PC-3 (cell line): ENCODE measurements around the gene BDNF. TPM values are rescaled to one million over a fixed set of nuclear protein-coding genes. Genes with fewer than 3 reads are reported as not detected.
"Not testable (repeated sequence)": the region's sequence is repeated elsewhere in the genome, so short reads cannot be mapped to it uniquely, and the experiment has no call there.

ENCODE experiments used
- ATAC-seq: fragments of 200-7000 bp; cut with Tn5 transposase; 2 replicates; pipeline ENCODE4 v1.9.1; 2020; ENCODE audit warnings: mild to moderate bottlenecking, moderate library complexity
- BruUV-seq: library from RNA; stranded (reverse); fragments of 400-500 nt; replicated peaks from 2 replicates; lab custom pipeline; 2021; lab: Mats Ljungman, UMichigan
- CTCF ChIA-PET: fragments of 300-600 bp; sonication (Branson Sonifier 250); formaldehyde crosslinking; loops from one replicate; lab custom pipeline; 2022; ENCODE audit warnings: antibody characterized with exemption; lab: Charles Lee
- POLR2A ChIA-PET: fragments of 300-600 bp; sonication (Branson Sonifier 250); formaldehyde crosslinking; loops from one replicate; lab custom pipeline; 2022; ENCODE audit warnings: antibody characterized with exemption; ENCODE audit not compliant: unreplicated experiment; lab: Charles Lee
- DNase-seq: peaks from one replicate; pipeline ENCODE4 v3.0.0-alpha.2; 2015
- H2AFZ ChIP-seq: fragments of 300-600 bp; sonication (generic); 2 replicates; pipeline ENCODE4 v1.6.0; 2016; ENCODE audit warnings: antibody characterized with exemption, low read length
- H3F3A ChIP-seq: fragments of 300-600 bp; sonication (generic); one replicate; pipeline ENCODE4 v1.6.0; 2017; ENCODE audit warnings: antibody characterized with exemption, low read length, control low read depth, mild to moderate bottlenecking; ENCODE audit not compliant: unreplicated experiment
- H3K27ac ChIP-seq: fragments of 300-600 bp; sonication (generic); 2 replicates; pipeline ENCODE4 v1.5.1; 2016; ENCODE audit warnings: mild to moderate bottlenecking, low read length
- H3K27me3 ChIP-seq: fragments of 300-600 bp; sonication (generic); 2 replicates; pipeline ENCODE4 v1.6.1; 2016; ENCODE audit warnings: low read length, mixed read lengths
- H3K36me3 ChIP-seq: fragments of 300-600 bp; sonication (generic); 2 replicates; pipeline ENCODE4 v1.6.1; 2016; ENCODE audit warnings: low read depth, mixed run types, low read length, mixed read lengths
- H3K4me1 ChIP-seq: fragments of 300-600 bp; sonication (generic); 2 replicates; pipeline ENCODE4 v1.5.1; 2016; ENCODE audit warnings: low read length; ENCODE audit not compliant: insufficient read depth
- H3K4me2 ChIP-seq: fragments of 300-600 bp; sonication (generic); 2 replicates; pipeline ENCODE4 v1.6.0; 2016; ENCODE audit warnings: low read length
- H3K4me3 ChIP-seq: fragments of 300-600 bp; sonication (generic); 2 replicates; pipeline ENCODE4 v1.5.1; 2016; ENCODE audit warnings: mild to moderate bottlenecking, low read length, mixed read lengths
- H3K79me2 ChIP-seq: fragments of 300-600 bp; sonication (generic); 2 replicates; pipeline ENCODE4 v1.6.1; 2017; ENCODE audit warnings: low read length, mixed read lengths
- H3K9ac ChIP-seq: fragments of 300-600 bp; sonication (generic); 2 replicates; pipeline ENCODE4 v1.6.0; 2016; ENCODE audit warnings: mild to moderate bottlenecking, low read length
- H3K9me2 ChIP-seq: fragments of 300-600 bp; sonication (generic); replicated peaks from 2 replicates; pipeline ENCODE4 v1.6.1; 2016; ENCODE audit warnings: mixed run types, low read length, mixed read lengths
- H3K9me3 ChIP-seq: fragments of 300-600 bp; sonication (generic); 2 replicates; pipeline ENCODE4 v1.6.1; 2016; ENCODE audit warnings: low read length, mixed read lengths
- H4K20me1 ChIP-seq: fragments of 300-600 bp; sonication (generic); 2 replicates; pipeline ENCODE4 v1.6.1; 2016; ENCODE audit warnings: low read length, mixed read lengths
- EZH2 ChIP-seq: fragments of 300-600 bp; sonication (generic); IDR thresholded peaks from one replicate; pipeline ENCODE4 v1.6.1; 2017; ENCODE audit warnings: antibody characterized with exemption, mild to moderate bottlenecking, low read length; ENCODE audit not compliant: unreplicated experiment
- EZH2phosphoT487 ChIP-seq: fragments of 300-600 bp; sonication (generic); IDR thresholded peaks from 2 replicates; pipeline ENCODE4 v1.6.1; 2018; ENCODE audit warnings: mild to moderate bottlenecking, antibody characterized with exemption, low read length, borderline replicate concordance
- intact Hi-C: fragments of 100-400 bp; cut with micrococcal nuclease; formaldehyde crosslinking; loops from 2 replicates; pipeline ENCODE4 v1.9.0; 2023
- total RNA-seq: library from RNA; depleted of rRNA; stranded (reverse); fragments of >200 nt; gene quantifications from 2 replicates; pipeline ENCODE4 v1.2.3, GENCODE V29; 2014
- TF ChIP-seq, protein P1 (sequence below): fragments of 300-600 bp; sonication (generic); conservative IDR thresholded peaks from 2 replicates; pipeline ENCODE4 v1.5.1; 2017; ENCODE audit warnings: antibody characterized with exemption, low read depth, mild to moderate bottlenecking, low read length

The BDNF gene
- total RNA-seq, 1 experiment from 2014 or later: 3.8 TPM

DNA sequence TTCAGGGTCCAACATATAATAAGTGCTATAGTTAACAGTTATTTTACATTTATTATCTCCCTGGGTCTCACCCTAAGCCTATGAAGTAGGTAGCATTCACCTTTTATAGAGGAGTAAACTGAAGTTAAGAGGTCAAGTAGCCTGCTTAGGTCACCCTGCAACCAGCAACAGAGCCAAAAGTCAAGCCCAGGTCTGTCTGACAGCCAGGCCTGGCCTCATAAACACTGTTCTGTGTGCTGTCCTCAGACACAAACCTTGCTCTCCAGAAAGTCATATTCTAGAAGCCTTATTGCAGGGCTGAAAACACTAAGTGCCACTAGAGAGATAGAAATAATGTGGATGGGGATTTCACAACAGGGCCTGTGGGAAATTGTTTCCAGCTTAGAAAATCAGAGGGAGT lies 59.3 kb downstream of the BDNF start:
- Histone ChIP-seq H3K36me3 (no peaks in the 10 kb centered on the region), H3K9me2 (no peaks in the 10 kb centered on the region), H2AFZ (no peak overlapping the region), H3K4me3 (no peak overlapping the region), H3K27ac (no peak overlapping the region), H3F3A (no peaks in the 10 kb centered on the region), H4K20me1 (no peaks in the 10 kb centered on the region), H3K4me2 (no peak overlapping the region), H3K27me3 (no peaks in the 10 kb centered on the region), H3K4me1 (no peaks in the 10 kb centered on the region), H3K9ac (no peak overlapping the region), H3K79me2 (no peaks in the 10 kb centered on the region), H3K9me3 (no peaks in the 10 kb centered on the region; the same call in 1 of the 2 replicates)
- no TSS peak for BruUV-seq
- intact Hi-C loops: no loop called here
- DNase-seq (no peak), ATAC-seq (no peak)
- CTCF ChIA-PET: no interaction called here
- POLR2A ChIA-PET: interaction anchor here (0.6 kb wide), 1 partner anchor 1433 kb away, joined by 4 read pairs; no protein-coding TSS in a partner anchor
- TF ChIP-seq EZH2phosphoT487 (no peak), EZH2 (no peak)
- TF ChIP-seq, protein P1, sequence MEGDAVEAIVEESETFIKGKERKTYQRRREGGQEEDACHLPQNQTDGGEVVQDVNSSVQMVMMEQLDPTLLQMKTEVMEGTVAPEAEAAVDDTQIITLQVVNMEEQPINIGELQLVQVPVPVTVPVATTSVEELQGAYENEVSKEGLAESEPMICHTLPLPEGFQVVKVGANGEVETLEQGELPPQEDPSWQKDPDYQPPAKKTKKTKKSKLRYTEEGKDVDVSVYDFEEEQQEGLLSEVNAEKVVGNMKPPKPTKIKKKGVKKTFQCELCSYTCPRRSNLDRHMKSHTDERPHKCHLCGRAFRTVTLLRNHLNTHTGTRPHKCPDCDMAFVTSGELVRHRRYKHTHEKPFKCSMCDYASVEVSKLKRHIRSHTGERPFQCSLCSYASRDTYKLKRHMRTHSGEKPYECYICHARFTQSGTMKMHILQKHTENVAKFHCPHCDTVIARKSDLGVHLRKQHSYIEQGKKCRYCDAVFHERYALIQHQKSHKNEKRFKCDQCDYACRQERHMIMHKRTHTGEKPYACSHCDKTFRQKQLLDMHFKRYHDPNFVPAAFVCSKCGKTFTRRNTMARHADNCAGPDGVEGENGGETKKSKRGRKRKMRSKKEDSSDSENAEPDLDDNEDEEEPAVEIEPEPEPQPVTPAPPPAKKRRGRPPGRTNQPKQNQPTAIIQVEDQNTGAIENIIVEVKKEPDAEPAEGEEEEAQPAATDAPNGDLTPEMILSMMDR: no peak

DNA sequence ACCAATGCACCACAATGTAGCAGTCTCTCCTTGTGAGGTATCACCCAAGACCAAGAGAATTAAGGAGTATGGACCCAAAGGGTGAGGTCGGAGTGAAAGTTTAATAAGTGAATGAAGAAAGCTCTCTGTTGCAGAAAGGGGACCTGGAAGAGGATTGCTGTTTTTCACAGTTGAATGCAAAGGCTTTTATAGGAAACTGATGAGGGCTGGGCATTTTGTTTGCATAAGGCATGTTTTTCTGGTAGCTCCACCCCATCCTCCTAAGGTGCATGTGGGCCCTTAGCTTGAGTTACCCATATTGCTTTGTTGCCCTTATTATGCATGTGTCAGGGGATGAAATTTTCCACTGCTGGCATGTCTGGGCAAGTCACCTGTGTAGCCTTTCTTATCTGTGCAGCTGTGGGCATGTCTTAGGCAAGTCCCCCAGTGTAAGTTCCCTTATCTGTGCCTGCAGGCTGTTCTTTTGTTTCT lies 64.7 kb downstream of the BDNF start:
- Histone ChIP-seq H3K79me2 (no peaks in the 10 kb centered on the region), H3K9ac (no peak overlapping the region), H3K27me3 (no peaks in the 10 kb centered on the region), H3K9me2 (no peaks in the 10 kb centered on the region), H3K4me1 (no peaks in the 10 kb centered on the region), H2AFZ (no peak overlapping the region), H3F3A (no peaks in the 10 kb centered on the region), H3K4me3 (no peak overlapping the region), H4K20me1 (no peaks in the 10 kb centered on the region), H3K27ac (no peak overlapping the region), H3K9me3 (no peaks in the 10 kb centered on the region; the same call in 1 of the 2 replicates), H3K36me3 (no peaks in the 10 kb centered on the region), H3K4me2 (no peak overlapping the region)
- no peak for TF ChIP-seq EZH2
- TF ChIP-seq EZH2phosphoT487: no peak
- TF ChIP-seq, protein P1: no peak
- ATAC-seq (no peak), DNase-seq (no peak)
- ChIA-PET POLR2A (no interaction called here), CTCF (no interaction called here)
- no TSS peak for BruUV-seq
- intact Hi-C loops: no loop called here

- H3K27me3 ChIP-seq, DNase-seq, H3K4me2 ChIP-seq, H3F3A ChIP-seq, H2AFZ ChIP-seq, H3K27ac ChIP-seq, H3K9ac ChIP-seq, intact Hi-C loops, H3K79me2 ChIP-seq, H3K9me2 ChIP-seq, H3K36me3 ChIP-seq, H4K20me1 ChIP-seq, H3K4me3 ChIP-seq, CTCF ChIA-PET, BruUV-seq, H3K9me3 ChIP-seq, H3K4me1 ChIP-seq, POLR2A ChIA-PET, ATAC-seq: not testable (repeated sequence)
Measured at GRCh38 chr11:27634776-27635175, 65.5 kb downstream of the BDNF start.

DNA sequence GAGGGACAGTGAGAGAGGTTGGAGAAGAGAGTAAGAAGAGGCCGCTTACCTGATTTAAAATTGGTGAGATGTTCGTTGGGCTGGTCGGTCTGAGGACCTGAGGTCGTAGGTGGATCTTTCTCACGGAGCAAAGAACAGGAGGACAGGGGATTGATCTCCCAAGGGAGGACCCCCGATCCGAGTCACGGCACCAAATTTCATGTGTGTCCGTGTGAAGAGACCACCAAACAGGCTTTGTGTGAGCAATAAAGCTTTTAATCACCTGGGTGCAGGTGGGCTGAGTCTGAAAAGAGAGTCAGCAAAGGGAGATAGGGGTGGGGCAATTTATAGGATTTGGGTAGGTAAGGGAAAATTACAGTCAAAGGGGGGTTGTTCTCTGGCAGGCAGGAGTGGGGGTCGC lies 66.0 kb downstream of the BDNF start:
- CTCF ChIA-PET: not testable (repeated sequence)

GRCh38 chr11:27629023-27629422 lies 71.2 kb downstream of the BDNF start:
- H2AFZ ChIP-seq, BruUV-seq, H3K9me2 ChIP-seq, H3K9ac ChIP-seq, H3K4me2 ChIP-seq, intact Hi-C loops, DNase-seq, H3K4me1 ChIP-seq, POLR2A ChIA-PET, H3K27ac ChIP-seq, ATAC-seq, H3K4me3 ChIP-seq, H3K9me3 ChIP-seq, H3K27me3 ChIP-seq, H3K36me3 ChIP-seq, H4K20me1 ChIP-seq, CTCF ChIA-PET, H3F3A ChIP-seq, H3K79me2 ChIP-seq: not testable (repeated sequence)

More for the DNA sequence above, 66.0 kb downstream of the BDNF start:
- H3K36me3 ChIP-seq, POLR2A ChIA-PET, H3K27ac ChIP-seq, H3K27me3 ChIP-seq, H3K4me2 ChIP-seq, DNase-seq, intact Hi-C loops, H3K4me1 ChIP-seq, H3F3A ChIP-seq, H4K20me1 ChIP-seq, H3K9me2 ChIP-seq, H3K4me3 ChIP-seq, H3K9ac ChIP-seq, ATAC-seq, BruUV-seq, H3K9me3 ChIP-seq, H2AFZ ChIP-seq, H3K79me2 ChIP-seq: not testable (repeated sequence)
